GM10248 (cell line): ENCODE measurements around the gene CH25H.
A peak's percentile ranks its signal among the peaks of the same experiment; 100 is the strongest.

Source experiments
- CTCF ChIA-PET: fragments of 300-600 bp; sonication (Branson Sonifier 250); formaldehyde crosslinking; extraction: SDS; loops from one replicate; lab custom pipeline; 2021; ENCODE audit warnings: antibody characterized with exemption; lab: Yijun Ruan, JAX
- POLR2A ChIA-PET: fragments of 350-650 bp; sonication (Branson Sonifier 250); formaldehyde crosslinking; extraction: SDS; loops from one replicate; lab custom pipeline; 2020; ENCODE audit warnings: antibody characterized with exemption; lab: Yijun Ruan, JAX
- DNase-seq: peaks from one replicate; pipeline ENCODE4 v3.0.0; 2012; ENCODE audit errors: extremely low spot score
- CTCF ChIP-seq: IDR thresholded peaks from 2 replicates; pipeline ENCODE4 v1.5.1; 2012; ENCODE audit warnings: mild to moderate bottlenecking, low read depth; ENCODE audit errors: extremely low read depth, missing control alignments, control extremely low read depth

Gene CH25H

GRCh38 chr10:89207801-89208551, 859 bp upstream of the CH25H start:
- DNase-seq = peak; percentile 35
- ChIA-PET CTCF (interaction anchor here (1.1 to 7.7 kb wide), 7 partner anchors 8 to 275 kb away, joined by 3 to 42 read pairs (median 7); no protein-coding TSS in a partner anchor), POLR2A (no interaction called here)
- TF ChIP-seq CTCF = no peak

GRCh38 chr10:89206402-89207180, 526 bp downstream of the CH25H start:
- DNase-seq = peak; percentile 17
- ChIA-PET CTCF (interaction anchor here (0.9 to 7.7 kb wide), 7 partner anchors 8 to 273 kb away, joined by 3 to 42 read pairs (median 23); no protein-coding TSS in a partner anchor), POLR2A (no interaction called here)
- TF ChIP-seq CTCF = peak; percentile 0

- ChIA-PET POLR2A (no interaction called here), CTCF (interaction anchor here (1.4 to 7.7 kb wide), 3 partner anchors 10 to 272 kb away, joined by 5 to 42 read pairs (median 23); no protein-coding TSS in a partner anchor)
- DNase-seq = no peak
- no peak for TF ChIP-seq CTCF
Measured at GRCh38 chr10:89204621-89205185, 2.4 kb downstream of the CH25H start.

- no peak for DNase-seq
- POLR2A ChIA-PET = interaction anchor here (0.7 kb wide), 1 partner anchor 266 kb away, joined by 3 read pairs; no protein-coding TSS in a partner anchor
- CTCF ChIA-PET = interaction anchor here (1.0 to 7.7 kb wide), 4 partner anchors 11 to 270 kb away, joined by 3 to 42 read pairs (median 14); no protein-coding TSS in a partner anchor
- TF ChIP-seq CTCF = no peak
Measured at GRCh38 chr10:89203237-89203636, 3.9 kb downstream of the CH25H start.

- no peak for TF ChIP-seq CTCF
- DNase-seq = no peak
- ChIA-PET CTCF (interaction anchor here (0.9 to 1.5 kb wide), 4 partner anchors 12 to 267 kb away, joined by 3 read pairs; no protein-coding TSS in a partner anchor), POLR2A (no interaction called here)
Measured at GRCh38 chr10:89202033-89202425, 5.1 kb downstream of the CH25H start.

GRCh38 chr10:89201345-89202032, 5.6 kb downstream of the CH25H start:
- POLR2A ChIA-PET = no interaction called here
- no peak for DNase-seq
- no peak for TF ChIP-seq CTCF
- CTCF ChIA-PET = interaction anchor here (0.9 to 1.5 kb wide), 4 partner anchors 13 to 267 kb away, joined by 3 read pairs; no protein-coding TSS in a partner anchor
